GM12892 (cell line): ENCODE measurements around the gene ANKRD10.

Experiments used
- POLR2A ChIP-seq: IDR thresholded peaks from 2 replicates; pipeline ENCODE4 v1.6.1; 2011; ENCODE audit warnings: low read depth, low read length, control low read depth
- POLR2AphosphoS5 ChIP-seq: IDR thresholded peaks from 2 replicates; pipeline ENCODE4 v1.6.1; 2011; ENCODE audit warnings: low read depth, low read length, control low read depth

DNA sequence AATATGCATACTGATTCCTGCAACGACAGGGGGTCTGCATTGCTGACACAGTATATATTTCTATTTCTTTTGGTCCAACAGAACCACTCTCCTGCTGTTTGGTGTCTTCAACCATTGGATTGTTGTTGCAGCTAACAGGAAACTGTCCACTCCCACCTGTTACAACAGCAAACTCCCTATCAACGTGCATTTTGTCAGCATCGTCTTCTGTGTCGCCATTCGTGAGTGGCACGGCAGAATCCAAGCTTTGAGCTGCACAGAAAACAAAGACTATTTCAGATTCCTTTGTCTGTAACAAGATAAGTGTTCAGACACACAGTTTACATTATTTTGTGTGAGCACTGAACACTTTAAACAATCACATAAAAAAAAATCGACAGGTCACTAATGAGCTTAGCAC is 31.3 kb downstream of the ANKRD10 start:
- TF ChIP-seq POLR2A (no peak), POLR2AphosphoS5 (no peak)
